HEK293 (cell line): ENCODE results near the gene EDAR.

Experiments
- CTCF ChIP-seq: fragments of 450-650 bp; formaldehyde crosslinking; IDR thresholded peaks from 2 replicates; pipeline ENCODE4 v1.5.1; 2016; ENCODE audit warnings: missing biosample characterization, missing genetic modification characterization
- TSHZ1 ChIP-seq: fragments of 450-650 bp; formaldehyde crosslinking; IDR thresholded peaks from 2 replicates; pipeline ENCODE4 v1.5.1; 2016; ENCODE audit warnings: missing biosample characterization, missing genetic modification characterization, borderline replicate concordance
- ZNF416 ChIP-seq: fragments of 450-650 bp; formaldehyde crosslinking; IDR thresholded peaks from 2 replicates; pipeline ENCODE4 v1.5.1; 2016; ENCODE audit warnings: missing biosample characterization, missing genetic modification characterization
- ZNF530 ChIP-seq: fragments of 450-650 bp; formaldehyde crosslinking; IDR thresholded peaks from 2 replicates; pipeline ENCODE4 v1.5.1; 2016; ENCODE audit warnings: low read depth, missing biosample characterization, missing genetic modification characterization
- ZNF549 ChIP-seq: fragments of 450-650 bp; IDR thresholded peaks from 2 replicates; pipeline ENCODE4 v1.5.1; 2018; ENCODE audit warnings: missing biosample characterization, missing genetic modification characterization, mild to moderate bottlenecking, inconsistent platforms, moderate library complexity
- ZNF558 ChIP-seq: fragments of 450-650 bp; formaldehyde crosslinking; IDR thresholded peaks from 2 replicates; pipeline ENCODE4 v1.5.1; 2016; ENCODE audit warnings: missing biosample characterization, missing genetic modification characterization
- ZNF629 ChIP-seq: fragments of 450-650 bp; formaldehyde crosslinking; IDR thresholded peaks from 2 replicates; pipeline ENCODE4 v1.5.1; 2017; ENCODE audit warnings: missing biosample characterization, missing genetic modification characterization
- ZNF639 ChIP-seq: fragments of 450-650 bp; formaldehyde crosslinking; IDR thresholded peaks from 2 replicates; pipeline ENCODE4 v1.5.1; 2016; ENCODE audit warnings: missing biosample characterization, missing genetic modification characterization
- ZNF677 ChIP-seq: fragments of 450-650 bp; IDR thresholded peaks from 2 replicates; pipeline ENCODE4 v1.5.0; 2018; ENCODE audit warnings: missing biosample characterization, mild to moderate bottlenecking, missing genetic modification characterization, moderate library complexity
- ZNF768 ChIP-seq: fragments of 450-650 bp; formaldehyde crosslinking; IDR thresholded peaks from 2 replicates; pipeline ENCODE4 v1.5.1; 2018; ENCODE audit warnings: missing biosample characterization, mild to moderate bottlenecking, missing genetic modification characterization
- ZSCAN4 ChIP-seq: fragments of 450-650 bp; formaldehyde crosslinking; IDR thresholded peaks from 2 replicates; pipeline ENCODE4 v1.5.1; 2017; ENCODE audit warnings: missing biosample characterization, missing genetic modification characterization

GRCh38 chr2:109014476-109014875, 25.5 kb upstream of the EDAR start:
- TF ChIP-seq ZNF629 (no peak), TSHZ1 (tag by site-specific recombination) (no peak), ZNF677 (tag by site-specific recombination) (no peak), ZNF549 (no peak), CTCF (tag by site-specific recombination) (no peak), ZNF639 (no peak), ZNF416 (no peak), ZNF530 (tag by site-specific recombination) (no peak), ZNF768 (tag by site-specific recombination) (no peak), ZSCAN4 (tag by site-specific recombination) (no peak), ZNF558 (tag by site-specific recombination) (no peak)
